Mucosa of stomach (tissue), 1 donor: ENCODE data around the gene CGB7.
A peak's percentile ranks its signal among the peaks of the same experiment; 100 is the strongest.

Experiments
- H3K27me3 ChIP-seq: one replicate; pipeline ENCODE4 v1.7.0; 2013; ENCODE audit warnings: mild to moderate bottlenecking, low read length; ENCODE audit not compliant: control insufficient read depth, insufficient read depth
- H3K36me3 ChIP-seq: one replicate; pipeline ENCODE4 v1.7.0; 2013; ENCODE audit warnings: low read length; ENCODE audit not compliant: control insufficient read depth, insufficient read depth
- H3K4me1 ChIP-seq: one replicate; pipeline ENCODE4 v1.7.0; 2013; ENCODE audit warnings: mild to moderate bottlenecking, low read length; ENCODE audit not compliant: control insufficient read depth, insufficient read depth
- H3K4me3 ChIP-seq: one replicate; pipeline ENCODE4 v1.7.0; 2013; ENCODE audit warnings: low read length
- H3K9ac ChIP-seq: one replicate; pipeline ENCODE4 v1.7.0; 2013; ENCODE audit warnings: mild to moderate bottlenecking, low read length, moderate library complexity
- H3K9me3 ChIP-seq: one replicate; pipeline ENCODE4 v1.7.0; 2013; ENCODE audit warnings: mild to moderate bottlenecking, low read length, moderate library complexity; ENCODE audit not compliant: control insufficient read depth
- donor health status: Pancreatic carcinoma.

Gene CGB7

GRCh38 chr19:49057636-49058234 is at the start of gene CGB7:
TSS of gene CGB7 (minus strand) at chr19:49057749. CDS start at chr19:49055375, 2,374 bp downstream.
- Histone ChIP-seq H3K4me1 (peaks cover 24% of the 10 kb centered on the region), H3K27me3 (peaks cover 48% of the 10 kb centered on the region), H3K9ac (peak within 1 kb of the TSS; percentile 25), H3K4me3 (no peak within 1 kb of the TSS), H3K9me3 (no peaks in the 10 kb centered on the region), H3K36me3 (no peaks in the 10 kb centered on the region)

- no peaks in the 10 kb centered on the region for H3K9me3 ChIP-seq
- H3K36me3 ChIP-seq = peaks cover 22% of the 10 kb centered on the region
- H3K4me1 ChIP-seq = no peaks in the 10 kb centered on the region
- no peak overlapping the region for H3K9ac ChIP-seq
- no peaks in the 10 kb centered on the region for H3K27me3 ChIP-seq
- no peak overlapping the region for H3K4me3 ChIP-seq
Measured at GRCh38 chr19:49106648-49107135, 49.1 kb upstream of the CGB7 start.

GRCh38 chr19:49104229-49104864 is 46.8 kb upstream of the CGB7 start:
- no peaks in the 10 kb centered on the region for H3K27me3 ChIP-seq
- no peaks in the 10 kb centered on the region for H3K4me1 ChIP-seq
- peaks cover 31% of the 10 kb centered on the region for H3K36me3 ChIP-seq
- H3K4me3 ChIP-seq = no peak overlapping the region
- H3K9me3 ChIP-seq = no peaks in the 10 kb centered on the region
- H3K9ac ChIP-seq = no peak overlapping the region

GRCh38 chr19:49103331-49104085 is 46.0 kb upstream of the CGB7 start:
- H3K4me3 ChIP-seq = no peak overlapping the region

GRCh38 chr19:49102303-49102702 is 44.8 kb upstream of the CGB7 start:
- no peak overlapping the region for H3K4me3 ChIP-seq
- H3K36me3 ChIP-seq = peaks cover 25% of the 10 kb centered on the region
- H3K9ac ChIP-seq = no peak overlapping the region
- no peaks in the 10 kb centered on the region for H3K9me3 ChIP-seq
- H3K27me3 ChIP-seq = no peaks in the 10 kb centered on the region
- H3K4me1 ChIP-seq = no peaks in the 10 kb centered on the region

More at GRCh38 chr19:49103331-49104085, 46.0 kb upstream of the CGB7 start:
- no peaks in the 10 kb centered on the region for H3K4me1 ChIP-seq
- H3K9me3 ChIP-seq = no peaks in the 10 kb centered on the region
- H3K9ac ChIP-seq = no peak overlapping the region
- H3K27me3 ChIP-seq = no peaks in the 10 kb centered on the region
- H3K36me3 ChIP-seq = peaks cover 23% of the 10 kb centered on the region

GRCh38 chr19:49101160-49101559 is 43.6 kb upstream of the CGB7 start:
- no peaks in the 10 kb centered on the region for H3K27me3 ChIP-seq
- H3K9me3 ChIP-seq = no peaks in the 10 kb centered on the region
- peaks cover 22% of the 10 kb centered on the region for H3K36me3 ChIP-seq
- no peak overlapping the region for H3K4me3 ChIP-seq
- no peaks in the 10 kb centered on the region for H3K4me1 ChIP-seq
- H3K9ac ChIP-seq = no peak overlapping the region

GRCh38 chr19:49098795-49099194 is 41.2 kb upstream of the CGB7 start:
- H3K27me3 ChIP-seq = no peaks in the 10 kb centered on the region
- H3K9ac ChIP-seq = no peak overlapping the region
- no peak overlapping the region for H3K4me3 ChIP-seq
- no peaks in the 10 kb centered on the region for H3K9me3 ChIP-seq
- no peaks in the 10 kb centered on the region for H3K4me1 ChIP-seq
- H3K36me3 ChIP-seq = peaks cover 15% of the 10 kb centered on the region

- Histone ChIP-seq H3K9ac (no peak overlapping the region), H3K36me3 (peaks cover 15% of the 10 kb centered on the region), H3K4me1 (no peaks in the 10 kb centered on the region), H3K4me3 (no peak overlapping the region), H3K9me3 (no peaks in the 10 kb centered on the region), H3K27me3 (no peaks in the 10 kb centered on the region)
Measured at GRCh38 chr19:49097453-49098288, 40.1 kb upstream of the CGB7 start.

- Histone ChIP-seq H3K4me1 (no peaks in the 10 kb centered on the region), H3K36me3 (peaks cover 13% of the 10 kb centered on the region), H3K4me3 (no peak overlapping the region), H3K9me3 (no peaks in the 10 kb centered on the region), H3K9ac (no peak overlapping the region), H3K27me3 (no peaks in the 10 kb centered on the region)
Measured at GRCh38 chr19:49094505-49095482, 37.2 kb upstream of the CGB7 start.

- Histone ChIP-seq H3K9me3 (no peaks in the 10 kb centered on the region), H3K27me3 (no peaks in the 10 kb centered on the region), H3K4me3 (no peak overlapping the region), H3K9ac (no peak overlapping the region), H3K4me1 (no peaks in the 10 kb centered on the region), H3K36me3 (peaks cover 13% of the 10 kb centered on the region)
Measured at GRCh38 chr19:49092686-49093085, 35.1 kb upstream of the CGB7 start.
